ENCODE measurements around the gene DDX47. TPM values are rescaled to one million over a fixed set of nuclear protein-coding genes. Genes with fewer than 3 reads are reported as not detected.

Gene DDX47
- total and polyA plus RNA-seq, 4 donors = 20.2 to 37.2 (median 25.9) TPM

GRCh38 chr12:12817616-12818015 is 4.5 kb downstream of the DDX47 start:
- WGBS = 94% methylated on average over 7 of the region's 7 CpGs

GRCh38 chr12:12818701-12819100 is 5.6 kb downstream of the DDX47 start:
- H3K9me3 ChIP-seq (ENCODE audit: control insufficient read depth in 4 of 4, low read length in 3 of 4) = no peaks in the 10 kb centered on the region
- 98% methylated on average over 4 of the region's 4 CpGs for WGBS
- DNase-seq (ENCODE audit: low spot score) = no peak
- no peak overlapping the region for H3K4me3 ChIP-seq (ENCODE audit: low read depth in 1 of 3, low read length in 3 of 3)
- H3K36me3 ChIP-seq (ENCODE audit: control insufficient read depth in 4 of 4, insufficient read depth in 3 of 4, low read depth in 1 of 4, low read length in 3 of 4) = peaks cover 5 to 31% (median 26%) of the 10 kb centered on the region in 4 donors
- H3K9ac ChIP-seq (ENCODE audit: low read depth in 1 of 2, low read length in 2 of 2) = no peak overlapping the region
- H3K27ac ChIP-seq (ENCODE audit: low read depth in 1 of 2, low read length in 2 of 2) = no peak overlapping the region
- no peak for TF ChIP-seq JUND (IDR thresholded peaks at IDR 0.05)
- H3K4me1 ChIP-seq (ENCODE audit: control insufficient read depth in 4 of 4, insufficient read depth in 4 of 4, low read length in 3 of 4) = peaks cover 0 to 17% (median 8%) of the 10 kb centered on the region in 4 donors
- H3K27me3 ChIP-seq (ENCODE audit: control insufficient read depth in 4 of 4, insufficient read depth in 4 of 4, low read length in 3 of 4) = no peaks in the 10 kb centered on the region

More at GRCh38 chr12:12817616-12818015, 4.5 kb downstream of the DDX47 start:
- no peak overlapping the region for H3K27ac ChIP-seq (ENCODE audit: low read depth in 1 of 2, low read length in 2 of 2)
- TF ChIP-seq, protein P1, sequence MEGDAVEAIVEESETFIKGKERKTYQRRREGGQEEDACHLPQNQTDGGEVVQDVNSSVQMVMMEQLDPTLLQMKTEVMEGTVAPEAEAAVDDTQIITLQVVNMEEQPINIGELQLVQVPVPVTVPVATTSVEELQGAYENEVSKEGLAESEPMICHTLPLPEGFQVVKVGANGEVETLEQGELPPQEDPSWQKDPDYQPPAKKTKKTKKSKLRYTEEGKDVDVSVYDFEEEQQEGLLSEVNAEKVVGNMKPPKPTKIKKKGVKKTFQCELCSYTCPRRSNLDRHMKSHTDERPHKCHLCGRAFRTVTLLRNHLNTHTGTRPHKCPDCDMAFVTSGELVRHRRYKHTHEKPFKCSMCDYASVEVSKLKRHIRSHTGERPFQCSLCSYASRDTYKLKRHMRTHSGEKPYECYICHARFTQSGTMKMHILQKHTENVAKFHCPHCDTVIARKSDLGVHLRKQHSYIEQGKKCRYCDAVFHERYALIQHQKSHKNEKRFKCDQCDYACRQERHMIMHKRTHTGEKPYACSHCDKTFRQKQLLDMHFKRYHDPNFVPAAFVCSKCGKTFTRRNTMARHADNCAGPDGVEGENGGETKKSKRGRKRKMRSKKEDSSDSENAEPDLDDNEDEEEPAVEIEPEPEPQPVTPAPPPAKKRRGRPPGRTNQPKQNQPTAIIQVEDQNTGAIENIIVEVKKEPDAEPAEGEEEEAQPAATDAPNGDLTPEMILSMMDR (IDR thresholded peaks at IDR 0.05; ENCODE audit: low read depth, low read length, missing input control) = no peak
- TF ChIP-seq ATF3 (IDR thresholded peaks at IDR 0.05) (no peak), FOXA2 (IDR thresholded peaks at IDR 0.05) (no peak), NR2F2 (IDR thresholded peaks at IDR 0.05) (no peak), FOXA1 (IDR thresholded peaks at IDR 0.05) (no peak), GABPA (IDR thresholded peaks at IDR 0.05 in 1 of 2, conservative IDR thresholded peaks at IDR 0.05 in 1 of 2) (no peak), YY1 (IDR thresholded peaks at IDR 0.05) (no peak), EGR1 (IDR thresholded peaks at IDR 0.05; ENCODE audit: low read depth in 2 of 2) (no peak), TAF1 (conservative IDR thresholded peaks at IDR 0.05) (no peak), HNF4G (IDR thresholded peaks at IDR 0.05) (no peak)
- TF ChIP-seq, protein P2, sequence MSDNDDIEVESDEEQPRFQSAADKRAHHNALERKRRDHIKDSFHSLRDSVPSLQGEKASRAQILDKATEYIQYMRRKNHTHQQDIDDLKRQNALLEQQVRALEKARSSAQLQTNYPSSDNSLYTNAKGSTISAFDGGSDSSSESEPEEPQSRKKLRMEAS (IDR thresholded peaks at IDR 0.05) = no peak
- TF ChIP-seq, protein P3, sequence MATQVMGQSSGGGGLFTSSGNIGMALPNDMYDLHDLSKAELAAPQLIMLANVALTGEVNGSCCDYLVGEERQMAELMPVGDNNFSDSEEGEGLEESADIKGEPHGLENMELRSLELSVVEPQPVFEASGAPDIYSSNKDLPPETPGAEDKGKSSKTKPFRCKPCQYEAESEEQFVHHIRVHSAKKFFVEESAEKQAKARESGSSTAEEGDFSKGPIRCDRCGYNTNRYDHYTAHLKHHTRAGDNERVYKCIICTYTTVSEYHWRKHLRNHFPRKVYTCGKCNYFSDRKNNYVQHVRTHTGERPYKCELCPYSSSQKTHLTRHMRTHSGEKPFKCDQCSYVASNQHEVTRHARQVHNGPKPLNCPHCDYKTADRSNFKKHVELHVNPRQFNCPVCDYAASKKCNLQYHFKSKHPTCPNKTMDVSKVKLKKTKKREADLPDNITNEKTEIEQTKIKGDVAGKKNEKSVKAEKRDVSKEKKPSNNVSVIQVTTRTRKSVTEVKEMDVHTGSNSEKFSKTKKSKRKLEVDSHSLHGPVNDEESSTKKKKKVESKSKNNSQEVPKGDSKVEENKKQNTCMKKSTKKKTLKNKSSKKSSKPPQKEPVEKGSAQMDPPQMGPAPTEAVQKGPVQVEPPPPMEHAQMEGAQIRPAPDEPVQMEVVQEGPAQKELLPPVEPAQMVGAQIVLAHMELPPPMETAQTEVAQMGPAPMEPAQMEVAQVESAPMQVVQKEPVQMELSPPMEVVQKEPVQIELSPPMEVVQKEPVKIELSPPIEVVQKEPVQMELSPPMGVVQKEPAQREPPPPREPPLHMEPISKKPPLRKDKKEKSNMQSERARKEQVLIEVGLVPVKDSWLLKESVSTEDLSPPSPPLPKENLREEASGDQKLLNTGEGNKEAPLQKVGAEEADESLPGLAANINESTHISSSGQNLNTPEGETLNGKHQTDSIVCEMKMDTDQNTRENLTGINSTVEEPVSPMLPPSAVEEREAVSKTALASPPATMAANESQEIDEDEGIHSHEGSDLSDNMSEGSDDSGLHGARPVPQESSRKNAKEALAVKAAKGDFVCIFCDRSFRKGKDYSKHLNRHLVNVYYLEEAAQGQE (IDR thresholded peaks at IDR 0.05) = no peak
- peaks cover 5 to 20% (median 16%) of the 10 kb centered on the region in 4 donors for H3K36me3 ChIP-seq (ENCODE audit: control insufficient read depth in 4 of 4, insufficient read depth in 3 of 4, low read depth in 1 of 4, low read length in 3 of 4)
- no peaks in the 10 kb centered on the region for H3K27me3 ChIP-seq (ENCODE audit: control insufficient read depth in 4 of 4, insufficient read depth in 4 of 4, low read length in 3 of 4)
- DNase-seq (ENCODE audit: low spot score) = no peak
- H3K9me3 ChIP-seq (ENCODE audit: control insufficient read depth in 4 of 4, low read length in 3 of 4) = no peaks in the 10 kb centered on the region
- H3K4me1 ChIP-seq (ENCODE audit: control insufficient read depth in 4 of 4, insufficient read depth in 4 of 4, low read length in 3 of 4) = peaks cover 0 to 18% (median 8%) of the 10 kb centered on the region in 4 donors
- no peak overlapping the region for H3K9ac ChIP-seq (ENCODE audit: low read depth in 1 of 2, low read length in 2 of 2)
- no peak overlapping the region for H3K4me3 ChIP-seq (ENCODE audit: low read depth in 1 of 3, low read length in 3 of 3)

DNA sequence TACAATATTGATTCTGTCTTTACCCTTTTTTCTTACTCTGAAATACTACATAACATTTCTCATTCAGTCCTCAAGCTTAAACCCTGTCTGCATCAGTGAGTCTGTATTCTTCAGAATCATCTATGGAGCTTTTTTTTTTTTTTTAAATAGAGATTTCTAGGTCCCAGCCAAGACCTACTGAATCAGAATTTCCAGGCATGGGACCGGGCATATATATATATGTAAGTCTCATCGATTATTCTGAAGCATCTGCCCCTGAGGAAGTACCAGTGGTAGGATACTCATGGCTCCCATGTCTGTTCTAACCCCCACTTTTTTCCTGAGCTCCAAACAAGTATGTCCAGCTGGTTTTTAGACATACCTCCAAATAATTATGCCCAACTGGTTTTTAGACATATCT is 6.1 kb downstream of the DDX47 start:
- H3K36me3 ChIP-seq (ENCODE audit: control insufficient read depth in 4 of 4, insufficient read depth in 3 of 4, low read depth in 1 of 4, low read length in 3 of 4) = peaks cover 5 to 33% (median 31%) of the 10 kb centered on the region in 4 donors
- H3K9ac ChIP-seq (ENCODE audit: low read depth in 1 of 2, low read length in 2 of 2) = no peak overlapping the region
- peaks cover 0 to 12% (median 3%) of the 10 kb centered on the region in 4 donors for H3K4me1 ChIP-seq (ENCODE audit: control insufficient read depth in 4 of 4, insufficient read depth in 4 of 4, low read length in 3 of 4)
- no peak overlapping the region for H3K27ac ChIP-seq (ENCODE audit: low read depth in 1 of 2, low read length in 2 of 2)
- WGBS = 97% methylated on average over 2 of the region's 2 CpGs
- H3K4me3 ChIP-seq (ENCODE audit: low read depth in 1 of 3, low read length in 3 of 3) = no peak overlapping the region
- no peaks in the 10 kb centered on the region for H3K9me3 ChIP-seq (ENCODE audit: control insufficient read depth in 4 of 4, low read length in 3 of 4)
- DNase-seq (ENCODE audit: low spot score) = no peak
- no peaks in the 10 kb centered on the region for H3K27me3 ChIP-seq (ENCODE audit: control insufficient read depth in 4 of 4, insufficient read depth in 4 of 4, low read length in 3 of 4)
- no peak for TF ChIP-seq HNF4G (IDR thresholded peaks at IDR 0.05)
- TF ChIP-seq, protein P4, sequence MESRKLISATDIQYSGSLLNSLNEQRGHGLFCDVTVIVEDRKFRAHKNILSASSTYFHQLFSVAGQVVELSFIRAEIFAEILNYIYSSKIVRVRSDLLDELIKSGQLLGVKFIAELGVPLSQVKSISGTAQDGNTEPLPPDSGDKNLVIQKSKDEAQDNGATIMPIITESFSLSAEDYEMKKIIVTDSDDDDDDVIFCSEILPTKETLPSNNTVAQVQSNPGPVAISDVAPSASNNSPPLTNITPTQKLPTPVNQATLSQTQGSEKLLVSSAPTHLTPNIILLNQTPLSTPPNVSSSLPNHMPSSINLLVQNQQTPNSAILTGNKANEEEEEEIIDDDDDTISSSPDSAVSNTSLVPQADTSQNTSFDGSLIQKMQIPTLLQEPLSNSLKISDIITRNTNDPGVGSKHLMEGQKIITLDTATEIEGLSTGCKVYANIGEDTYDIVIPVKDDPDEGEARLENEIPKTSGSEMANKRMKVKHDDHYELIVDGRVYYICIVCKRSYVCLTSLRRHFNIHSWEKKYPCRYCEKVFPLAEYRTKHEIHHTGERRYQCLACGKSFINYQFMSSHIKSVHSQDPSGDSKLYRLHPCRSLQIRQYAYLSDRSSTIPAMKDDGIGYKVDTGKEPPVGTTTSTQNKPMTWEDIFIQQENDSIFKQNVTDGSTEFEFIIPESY (IDR thresholded peaks at IDR 0.05) = no peak
- TF ChIP-seq FOXA2 (IDR thresholded peaks at IDR 0.05) = no peak
- no peak for TF ChIP-seq JUND (IDR thresholded peaks at IDR 0.05)
- no peak for TF ChIP-seq SP1 (IDR thresholded peaks at IDR 0.05)
- TF ChIP-seq RXRA (IDR thresholded peaks at IDR 0.05) = no peak
- no peak for TF ChIP-seq FOXA1 (IDR thresholded peaks at IDR 0.05)
- no peak for TF ChIP-seq EGR1 (IDR thresholded peaks at IDR 0.05; ENCODE audit: low read depth in 2 of 2)
- no peak for TF ChIP-seq ATF3 (IDR thresholded peaks at IDR 0.05)
- TF ChIP-seq NR2F2 (IDR thresholded peaks at IDR 0.05) = no peak
